ENCODE results near the gene DUOX2.
"Not testable (repeated sequence)": the region's sequence is repeated elsewhere in the genome, so short reads cannot be mapped to it uniquely, and the experiment has no call there.

Gene DUOX2

DNA sequence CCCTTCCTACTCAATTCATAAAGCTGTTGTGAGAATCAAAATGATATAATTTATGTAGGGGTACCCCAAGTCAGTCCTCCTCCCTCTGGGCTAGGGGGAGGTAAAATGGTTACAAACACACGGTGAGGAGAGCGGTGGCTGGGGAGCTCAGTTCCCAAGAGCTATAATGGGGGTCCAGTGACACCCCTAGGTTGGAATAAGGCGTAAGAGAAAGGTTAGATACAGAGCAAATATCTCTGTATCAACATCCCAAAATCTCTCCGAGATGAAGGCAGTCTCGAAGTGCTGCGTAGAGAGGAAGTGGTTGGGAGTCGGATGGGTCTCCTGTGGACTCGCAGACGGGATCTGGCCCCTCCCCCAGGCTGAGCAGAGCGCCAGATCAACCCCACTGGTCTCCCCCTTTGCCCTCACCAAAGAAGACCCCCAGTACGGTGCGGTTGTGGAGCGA is 1.8 kb downstream of the DUOX2 start:
- no peaks in the 10 kb centered on the region for H3K36me3 ChIP-seq (ENCODE audit: insufficient read depth, low read length)
- H3K27ac ChIP-seq (ENCODE audit: low read depth, low read length): no peak overlapping the region
- H2AFZ ChIP-seq (ENCODE audit: low read length, unreplicated experiment): no peak overlapping the region
- peak overlapping the region; percentile 48; the same call in 1 of the 2 replicates for H3K4me3 ChIP-seq (ENCODE audit: low read depth, low read length)
- peaks cover 90% of the 10 kb centered on the region for H3K27me3 ChIP-seq (ENCODE audit: insufficient read depth, low read length)
- H3K4me1 ChIP-seq (ENCODE audit: control insufficient read depth, insufficient read depth, low read length, unreplicated experiment): no peaks in the 10 kb centered on the region
- H3K79me2 ChIP-seq (ENCODE audit: control insufficient read depth, insufficient read depth, low read length, unreplicated experiment): no peaks in the 10 kb centered on the region

DNA sequence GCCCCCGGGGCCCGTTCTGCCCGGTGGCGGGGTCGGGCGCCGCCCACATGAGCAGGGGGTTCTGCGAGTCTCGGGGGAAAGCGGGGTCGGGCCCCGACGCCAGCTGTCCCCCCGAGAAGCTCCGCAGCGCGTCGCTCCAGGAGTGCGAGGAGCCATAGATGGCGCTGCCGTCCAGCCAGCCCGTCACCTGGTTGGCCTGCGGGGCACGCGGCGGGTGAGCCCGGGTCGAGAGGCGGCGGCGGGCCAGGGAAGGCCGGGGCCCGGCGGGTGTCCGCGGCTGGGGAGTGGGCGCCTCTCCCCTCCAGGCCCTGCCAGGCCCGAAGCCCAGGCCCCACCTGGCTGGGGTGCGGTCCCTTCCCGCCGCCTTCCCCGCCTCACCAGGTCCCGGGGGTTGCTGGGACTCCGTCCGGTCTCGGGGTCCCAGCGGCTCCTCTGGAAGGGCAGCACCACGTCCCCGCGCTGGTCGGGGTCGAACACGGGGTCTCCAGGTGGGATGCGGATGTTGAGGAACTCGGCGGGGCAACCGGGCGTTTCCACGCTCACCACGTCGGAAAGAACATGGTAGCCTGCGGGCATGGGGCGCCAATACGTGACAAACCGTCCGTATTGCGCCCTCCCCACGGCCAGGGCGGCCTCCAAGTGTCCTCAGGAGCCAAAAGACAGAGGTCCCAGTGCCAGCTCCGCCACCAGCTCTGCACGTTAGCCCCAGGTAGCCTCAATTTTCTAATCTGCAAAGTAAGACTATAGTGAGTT is 2.4 kb downstream of the DUOX2 start:
- Histone ChIP-seq H3K79me2 (ENCODE audit: control insufficient read depth, insufficient read depth, low read length, unreplicated experiment) (no peaks in the 10 kb centered on the region), H3K4me3 (ENCODE audit: low read depth, low read length) (no peak overlapping the region), H3K27me3 (ENCODE audit: insufficient read depth, low read length) (peaks cover 88% of the 10 kb centered on the region), H3K36me3 (ENCODE audit: insufficient read depth, low read length) (no peaks in the 10 kb centered on the region), H3K4me1 (ENCODE audit: control insufficient read depth, insufficient read depth, low read length, unreplicated experiment) (no peaks in the 10 kb centered on the region), H2AFZ (ENCODE audit: low read length, unreplicated experiment) (no peak overlapping the region), H3K27ac (ENCODE audit: low read depth, low read length) (no peak overlapping the region)

DNA sequence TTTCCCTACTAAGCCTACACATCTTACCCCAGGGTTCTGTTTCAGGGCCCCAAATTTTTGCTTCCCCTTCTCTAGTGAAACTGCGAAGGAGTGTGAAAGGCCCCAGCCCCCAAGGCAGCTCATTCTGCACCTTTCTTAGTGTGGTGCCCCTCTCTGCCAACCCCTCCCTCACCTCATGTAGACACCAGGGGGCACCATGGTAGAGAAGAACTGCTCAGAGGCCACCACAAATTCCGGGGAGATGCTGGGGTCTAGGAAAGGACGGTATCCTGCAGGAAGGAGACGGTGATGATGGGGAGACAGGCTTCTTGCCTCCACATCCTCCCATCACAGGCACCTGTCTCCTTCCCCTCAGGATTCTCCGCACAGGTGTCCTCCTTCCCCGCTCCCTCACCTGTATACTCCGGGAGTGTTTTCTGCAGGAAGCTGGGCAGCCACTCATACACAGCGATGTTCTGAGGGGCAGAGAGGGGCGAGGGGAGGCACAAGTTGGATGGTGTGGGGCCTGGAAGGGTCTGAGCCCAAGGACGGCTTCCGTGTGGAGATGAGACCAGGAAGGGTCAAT is 3.6 kb downstream of the DUOX2 start:
- H3K4me1 ChIP-seq (ENCODE audit: control insufficient read depth, insufficient read depth, low read length, unreplicated experiment): no peaks in the 10 kb centered on the region
- H2AFZ ChIP-seq (ENCODE audit: low read length, unreplicated experiment): no peak overlapping the region
- peaks cover 84% of the 10 kb centered on the region for H3K27me3 ChIP-seq (ENCODE audit: insufficient read depth, low read length)
- H3K27ac ChIP-seq (ENCODE audit: low read depth, low read length): no peak overlapping the region
- H3K4me3 ChIP-seq (ENCODE audit: low read depth, low read length): no peak overlapping the region
- H3K36me3 ChIP-seq (ENCODE audit: insufficient read depth, low read length): no peaks in the 10 kb centered on the region
- no peaks in the 10 kb centered on the region for H3K79me2 ChIP-seq (ENCODE audit: control insufficient read depth, insufficient read depth, low read length, unreplicated experiment)

DNA sequence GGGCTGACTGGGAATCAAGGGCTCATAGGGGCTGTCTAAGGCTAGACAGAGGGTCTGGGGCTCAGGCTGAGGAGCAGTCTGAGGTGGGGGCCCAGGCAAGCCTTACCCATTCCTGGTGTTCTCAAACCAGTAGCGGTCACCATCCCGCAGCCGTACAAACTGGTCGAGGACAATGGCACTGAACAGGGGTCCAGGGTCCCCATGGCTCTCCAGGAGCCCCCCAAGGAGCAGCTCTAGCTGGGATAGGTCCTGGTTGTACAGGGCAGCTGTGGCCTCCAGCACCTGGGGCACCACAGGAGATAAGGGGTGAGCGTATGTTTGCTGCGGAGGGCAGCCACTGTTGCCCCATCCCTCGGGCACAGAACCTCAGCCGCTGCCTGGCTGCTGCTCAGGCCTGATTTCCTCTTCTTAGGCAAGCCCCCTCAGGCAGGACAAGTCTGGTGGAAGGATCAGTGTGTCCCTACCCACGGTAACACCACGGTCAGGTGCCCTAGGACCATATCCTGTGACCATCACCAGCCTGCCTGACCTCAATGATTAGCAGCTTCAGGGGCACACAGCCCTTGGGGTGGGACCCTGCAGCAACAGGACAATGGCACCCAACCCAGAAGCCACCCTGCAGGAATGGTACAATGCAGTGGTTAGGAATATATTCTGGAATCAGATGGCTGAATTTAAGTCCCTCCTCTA is 5.9 kb downstream of the DUOX2 start:
- Histone ChIP-seq H3K4me1 (ENCODE audit: control insufficient read depth, insufficient read depth, low read length, unreplicated experiment) (no peaks in the 10 kb centered on the region), H3K4me3 (ENCODE audit: low read depth, low read length) (no peak overlapping the region), H3K36me3 (ENCODE audit: insufficient read depth, low read length) (no peaks in the 10 kb centered on the region), H3K27ac (ENCODE audit: low read depth, low read length) (no peak overlapping the region), H2AFZ (ENCODE audit: low read length, unreplicated experiment) (no peak overlapping the region), H3K27me3 (ENCODE audit: insufficient read depth, low read length) (peaks cover 79% of the 10 kb centered on the region), H3K79me2 (ENCODE audit: control insufficient read depth, insufficient read depth, low read length, unreplicated experiment) (no peaks in the 10 kb centered on the region)

DNA sequence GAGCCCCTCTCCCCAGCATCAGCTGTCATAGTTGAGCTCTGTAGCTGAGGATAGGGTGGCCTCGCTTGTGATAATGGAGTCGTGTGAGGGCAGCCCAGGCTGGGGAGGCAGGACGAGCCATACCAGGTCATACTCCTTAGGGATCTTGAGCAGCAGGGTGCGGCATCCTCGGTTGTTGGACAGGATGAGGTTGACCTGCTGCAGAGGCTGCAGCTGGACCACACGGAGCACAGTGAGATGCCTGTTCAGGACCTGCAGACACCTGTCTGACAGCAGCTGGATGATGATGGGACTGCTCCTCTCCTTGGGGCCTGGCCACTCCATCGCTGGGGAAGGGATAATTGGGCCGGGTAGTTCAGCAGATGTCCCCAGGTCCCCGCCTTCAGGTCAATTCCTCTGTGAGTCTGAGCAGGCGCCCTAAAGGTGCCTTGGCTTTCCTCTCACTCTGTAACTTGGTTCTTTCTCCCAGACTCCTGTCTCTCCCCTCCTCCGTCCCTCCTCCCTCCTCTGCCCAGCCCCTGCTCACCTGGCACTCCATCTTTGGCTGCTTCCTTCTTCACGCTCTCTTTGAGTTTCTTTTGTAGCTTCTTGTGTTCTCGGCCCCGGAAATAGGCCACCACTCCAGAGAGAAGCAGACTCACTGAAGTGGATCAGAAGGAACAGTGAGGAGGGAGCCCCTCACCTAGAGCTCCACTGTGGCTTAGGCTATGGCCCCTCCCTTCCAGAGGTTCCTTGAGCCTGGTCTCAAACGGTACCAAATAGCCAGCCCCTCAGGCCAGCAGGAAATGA is 7.8 kb downstream of the DUOX2 start:
- Histone ChIP-seq H2AFZ (ENCODE audit: low read length, unreplicated experiment) (no peak overlapping the region), H3K27ac (ENCODE audit: low read depth, low read length) (no peak overlapping the region), H3K4me3 (ENCODE audit: low read depth, low read length) (no peak overlapping the region), H3K27me3 (ENCODE audit: insufficient read depth, low read length) (peaks cover 69% of the 10 kb centered on the region), H3K79me2 (ENCODE audit: control insufficient read depth, insufficient read depth, low read length, unreplicated experiment) (no peaks in the 10 kb centered on the region), H3K36me3 (ENCODE audit: insufficient read depth, low read length) (no peaks in the 10 kb centered on the region), H3K4me1 (ENCODE audit: control insufficient read depth, insufficient read depth, low read length, unreplicated experiment) (no peaks in the 10 kb centered on the region)

DNA sequence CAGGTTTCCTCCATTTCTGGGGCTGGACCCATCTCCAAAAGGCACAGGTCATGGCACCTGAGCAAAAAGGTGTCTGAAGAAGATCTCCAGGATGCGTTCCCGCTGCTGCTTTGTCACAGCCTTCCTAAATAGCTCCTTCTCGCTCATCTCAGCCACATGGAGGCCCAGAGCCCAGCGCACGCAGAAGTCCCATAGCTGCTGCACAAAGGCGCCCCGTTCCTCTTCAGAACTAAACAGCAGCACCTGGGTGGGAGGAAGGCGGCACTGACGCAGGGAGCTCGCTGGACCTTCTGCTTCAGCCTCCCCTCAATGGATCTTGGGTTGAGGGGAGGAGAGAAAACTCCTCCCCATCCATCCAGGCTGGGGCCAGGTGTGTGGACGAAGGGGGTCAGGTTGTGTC is 8.4 kb downstream of the DUOX2 start:
- Histone ChIP-seq H3K27ac (ENCODE audit: low read depth, low read length) (no peak overlapping the region), H3K27me3 (ENCODE audit: insufficient read depth, low read length) (peaks cover 69% of the 10 kb centered on the region)

DNA sequence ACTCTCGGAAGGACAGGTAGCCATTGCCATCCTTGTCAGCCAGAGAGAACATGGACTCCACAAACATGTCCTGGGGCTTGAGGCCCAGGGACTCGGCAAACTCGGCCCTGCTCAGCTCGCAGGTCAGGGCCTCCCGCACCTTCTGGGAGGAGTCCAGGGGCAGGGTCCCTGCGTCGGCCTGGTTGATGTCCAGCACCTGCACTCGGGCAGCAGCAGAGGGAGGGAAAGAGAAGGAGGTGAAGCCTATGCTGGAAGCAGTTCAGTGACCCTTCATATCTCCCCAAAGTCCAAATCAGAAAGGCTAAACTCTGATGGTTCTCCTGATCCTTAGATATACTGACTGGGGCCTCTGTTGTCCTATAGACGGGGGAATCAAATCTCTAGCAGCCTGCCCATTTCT is 9.8 kb downstream of the DUOX2 start:
- H2AFZ ChIP-seq (ENCODE audit: low read length, unreplicated experiment); H3K79me2 ChIP-seq (ENCODE audit: control insufficient read depth, insufficient read depth, low read length, unreplicated experiment); H3K4me3 ChIP-seq (ENCODE audit: low read depth, low read length): not testable (repeated sequence)

More for the DNA sequence above, 8.4 kb downstream of the DUOX2 start:
- no peaks in the 10 kb centered on the region for H3K36me3 ChIP-seq (ENCODE audit: insufficient read depth, low read length)
- H2AFZ ChIP-seq (ENCODE audit: low read length, unreplicated experiment): no peak overlapping the region
- H3K4me3 ChIP-seq (ENCODE audit: low read depth, low read length): no peak overlapping the region
- no peaks in the 10 kb centered on the region for H3K4me1 ChIP-seq (ENCODE audit: control insufficient read depth, insufficient read depth, low read length, unreplicated experiment)
- no peaks in the 10 kb centered on the region for H3K79me2 ChIP-seq (ENCODE audit: control insufficient read depth, insufficient read depth, low read length, unreplicated experiment)

DNA sequence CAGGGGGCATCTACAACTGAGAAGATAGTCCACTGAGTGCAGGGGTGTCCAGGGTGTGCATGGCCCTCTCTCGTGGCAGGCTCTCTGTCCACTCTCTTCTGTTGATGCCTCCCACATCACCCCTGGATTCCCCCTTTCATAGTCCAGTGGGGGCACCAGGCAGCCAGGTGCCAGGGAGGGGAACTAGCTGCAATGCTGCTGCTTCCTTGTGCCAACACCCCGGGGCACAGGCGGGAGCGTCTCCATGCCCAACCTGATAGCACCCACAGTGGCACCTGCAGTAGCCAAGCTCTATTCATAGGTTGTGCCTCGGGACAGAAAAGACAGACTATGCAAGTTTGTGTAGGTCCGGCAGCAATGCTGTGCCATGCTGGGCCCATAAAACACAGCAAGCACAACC is 11.7 kb downstream of the DUOX2 start:
- Histone ChIP-seq H3K27me3 (ENCODE audit: insufficient read depth, low read length) (peaks cover 54% of the 10 kb centered on the region), H3K79me2 (ENCODE audit: control insufficient read depth, insufficient read depth, low read length, unreplicated experiment) (no peaks in the 10 kb centered on the region), H3K27ac (ENCODE audit: low read depth, low read length) (no peak overlapping the region), H3K4me1 (ENCODE audit: control insufficient read depth, insufficient read depth, low read length, unreplicated experiment) (no peaks in the 10 kb centered on the region), H3K4me3 (ENCODE audit: low read depth, low read length) (no peak overlapping the region), H3K36me3 (ENCODE audit: insufficient read depth, low read length) (no peaks in the 10 kb centered on the region), H2AFZ (ENCODE audit: low read length, unreplicated experiment) (no peak overlapping the region)

More for the DNA sequence above, 9.8 kb downstream of the DUOX2 start:
- H3K27me3 ChIP-seq (ENCODE audit: insufficient read depth, low read length): peaks cover 59% of the 10 kb centered on the region
- not testable (repeated sequence) for H3K36me3 ChIP-seq (ENCODE audit: insufficient read depth, low read length); H3K27ac ChIP-seq (ENCODE audit: low read depth, low read length); H3K4me1 ChIP-seq (ENCODE audit: control insufficient read depth, insufficient read depth, low read length, unreplicated experiment)

DNA sequence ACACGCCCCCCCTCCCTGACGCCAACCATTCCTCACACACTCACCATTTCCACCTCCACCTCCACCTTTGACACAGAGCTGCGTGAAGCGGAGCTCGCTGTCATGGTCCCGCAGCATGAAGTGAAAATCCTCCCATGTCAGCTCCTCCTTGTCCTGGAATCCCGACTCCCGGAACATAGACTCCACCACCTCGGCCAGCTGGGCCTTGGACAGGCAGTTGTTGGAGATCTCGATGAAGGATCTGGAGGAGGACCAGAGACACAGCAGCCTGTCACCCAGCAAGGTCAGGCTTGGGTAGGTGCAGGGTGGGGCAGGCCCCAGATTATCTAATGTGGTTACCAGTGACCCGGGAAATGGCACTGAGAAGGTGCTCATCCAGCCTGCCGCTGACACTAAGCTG is 12.2 kb downstream of the DUOX2 start:
- Histone ChIP-seq H3K4me3 (ENCODE audit: low read depth, low read length) (no peak overlapping the region), H3K36me3 (ENCODE audit: insufficient read depth, low read length) (no peaks in the 10 kb centered on the region), H3K4me1 (ENCODE audit: control insufficient read depth, insufficient read depth, low read length, unreplicated experiment) (no peaks in the 10 kb centered on the region), H3K27ac (ENCODE audit: low read depth, low read length) (no peak overlapping the region), H3K79me2 (ENCODE audit: control insufficient read depth, insufficient read depth, low read length, unreplicated experiment) (no peaks in the 10 kb centered on the region), H2AFZ (ENCODE audit: low read length, unreplicated experiment) (no peak overlapping the region), H3K27me3 (ENCODE audit: insufficient read depth, low read length) (peaks cover 51% of the 10 kb centered on the region)

DNA sequence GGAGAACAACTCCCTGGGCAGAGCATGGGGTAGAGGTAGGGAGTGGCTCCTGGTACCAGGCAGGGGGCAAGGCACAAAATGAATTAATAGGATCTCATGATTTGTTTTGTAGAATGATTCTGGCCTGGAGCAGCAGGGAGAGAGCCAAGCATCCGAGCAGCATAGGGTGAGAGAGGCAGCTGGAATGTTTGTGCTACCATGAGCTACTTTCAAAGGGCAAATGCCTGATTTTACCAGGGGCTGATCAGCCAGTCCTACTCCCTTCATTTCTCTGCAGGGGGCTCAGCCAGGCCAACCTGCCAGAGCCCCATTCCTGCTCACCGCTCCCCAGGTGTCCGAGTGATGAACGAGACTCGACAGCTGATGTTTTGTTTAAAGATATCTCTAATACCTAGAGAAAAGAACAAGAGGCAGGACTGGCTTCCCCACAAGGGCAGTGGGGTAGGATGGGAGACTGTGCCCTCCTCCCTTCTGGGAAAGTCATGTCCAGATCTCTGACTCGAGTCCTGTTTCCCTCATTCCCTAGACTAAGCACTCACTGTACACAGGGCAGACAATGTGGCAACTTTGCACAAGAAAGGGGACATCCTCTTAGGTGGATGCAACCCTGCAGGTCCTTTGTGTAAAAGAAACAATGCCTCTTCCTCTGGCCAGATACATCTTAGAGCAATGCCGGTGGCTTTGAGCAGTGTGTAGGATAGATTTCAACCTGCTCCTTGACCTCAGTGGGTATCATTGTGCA is 12.9 kb downstream of the DUOX2 start:
- Histone ChIP-seq H3K4me1 (ENCODE audit: control insufficient read depth, insufficient read depth, low read length, unreplicated experiment) (no peaks in the 10 kb centered on the region), H3K27ac (ENCODE audit: low read depth, low read length) (no peak overlapping the region), H3K27me3 (ENCODE audit: insufficient read depth, low read length) (peaks cover 46% of the 10 kb centered on the region), H3K4me3 (ENCODE audit: low read depth, low read length) (no peak overlapping the region), H3K79me2 (ENCODE audit: control insufficient read depth, insufficient read depth, low read length, unreplicated experiment) (no peaks in the 10 kb centered on the region), H3K36me3 (ENCODE audit: insufficient read depth, low read length) (no peaks in the 10 kb centered on the region), H2AFZ (ENCODE audit: low read length, unreplicated experiment) (no peak overlapping the region)

Measured in ACC112 (cell line).